Thyroid gland (tissue), 4 donors: ENCODE data around the gene HTT-AS. TPM values are rescaled to one million over a fixed set of nuclear protein-coding genes. Genes with fewer than 3 reads are reported as not detected.
A peak's percentile ranks its signal among the peaks of the same experiment; 100 is the strongest.

Source experiments
- DNase-seq, 2 donors: peaks; one replicate each; pipeline ENCODE4 v3.0.0-alpha.2; 2019
- H3K27ac ChIP-seq, 3 donors: fragments of 200-600 bp; sonication (generic); 1 replicate in 2 of 3; 2 replicates in 1 of 3; pipeline ENCODE4 v1.5.1; 2016 to 2019; ENCODE audit warnings: mild to moderate bottlenecking in 1 of 3, moderate library complexity in 1 of 3
- H3K27me3 ChIP-seq: fragments of 200-600 bp; sonication (generic); one replicate; pipeline ENCODE4 v1.5.1; 2019
- H3K36me3 ChIP-seq, 2 donors: fragments of 200-600 bp; sonication (generic); one replicate each; pipeline ENCODE4 v1.5.1; 2016 to 2019
- H3K4me1 ChIP-seq, 2 donors: fragments of 200-600 bp; sonication (generic); one replicate each; pipeline ENCODE4 v1.5.1; 2017 to 2019
- H3K4me3 ChIP-seq, 3 donors: fragments of 200-600 bp; sonication (generic); replicated peaks in 1 of 3; 1 replicate in 2 of 3; 2 replicates in 1 of 3; pipeline ENCODE4 v1.5.1; 2016; ENCODE audit warnings: mild to moderate bottlenecking in 1 of 3
- H3K9me3 ChIP-seq: fragments of 200-600 bp; sonication (generic); one replicate; pipeline ENCODE4 v1.5.1; 2017
- POLR2A ChIP-seq, 2 donors: fragments of 450-650 bp; IDR thresholded peaks; one replicate each; pipeline ENCODE4 v1.6.1; 2017; ENCODE audit warnings: antibody characterized with exemption in 2 of 2, mild to moderate bottlenecking in 2 of 2, moderate library complexity in 1 of 2
- WGBS, 2 donors: methylation state at CpG; one replicate each; pipeline ENCODE4 v1.1.5; 2017; 5-methylcytosine and 5-hydroxymethylcytosine counted together
- intact Hi-C: fragments of 100-400 bp; cut with DNase I; formaldehyde crosslinking; loops from one replicate; pipeline ENCODE4 v1.15.1; 2023
- total RNA-seq, 4 donors: library from RNA; depleted of rRNA; stranded (reverse); fragments of >200 nt; gene quantifications; one replicate each; pipeline ENCODE4 v1.2.3, GENCODE V29; 2016
- TF ChIP-seq, protein P1 (sequence below), 6 experiments: fragments of 200-600 bp in 3 of 6; fragments of 450-650 bp in 3 of 6; sonication (generic) in 3 of 6; IDR thresholded peaks; one replicate each; pipeline ENCODE4 v1.5.1; 2016 to 2019; ENCODE audit warnings: antibody characterized with exemption in 6 of 6, mild to moderate bottlenecking in 2 of 6, inconsistent platforms in 1 of 6, moderate library complexity in 1 of 6

Gene HTT-AS
- total RNA-seq, 4 donors from 2014 or later = not detected

DNA sequence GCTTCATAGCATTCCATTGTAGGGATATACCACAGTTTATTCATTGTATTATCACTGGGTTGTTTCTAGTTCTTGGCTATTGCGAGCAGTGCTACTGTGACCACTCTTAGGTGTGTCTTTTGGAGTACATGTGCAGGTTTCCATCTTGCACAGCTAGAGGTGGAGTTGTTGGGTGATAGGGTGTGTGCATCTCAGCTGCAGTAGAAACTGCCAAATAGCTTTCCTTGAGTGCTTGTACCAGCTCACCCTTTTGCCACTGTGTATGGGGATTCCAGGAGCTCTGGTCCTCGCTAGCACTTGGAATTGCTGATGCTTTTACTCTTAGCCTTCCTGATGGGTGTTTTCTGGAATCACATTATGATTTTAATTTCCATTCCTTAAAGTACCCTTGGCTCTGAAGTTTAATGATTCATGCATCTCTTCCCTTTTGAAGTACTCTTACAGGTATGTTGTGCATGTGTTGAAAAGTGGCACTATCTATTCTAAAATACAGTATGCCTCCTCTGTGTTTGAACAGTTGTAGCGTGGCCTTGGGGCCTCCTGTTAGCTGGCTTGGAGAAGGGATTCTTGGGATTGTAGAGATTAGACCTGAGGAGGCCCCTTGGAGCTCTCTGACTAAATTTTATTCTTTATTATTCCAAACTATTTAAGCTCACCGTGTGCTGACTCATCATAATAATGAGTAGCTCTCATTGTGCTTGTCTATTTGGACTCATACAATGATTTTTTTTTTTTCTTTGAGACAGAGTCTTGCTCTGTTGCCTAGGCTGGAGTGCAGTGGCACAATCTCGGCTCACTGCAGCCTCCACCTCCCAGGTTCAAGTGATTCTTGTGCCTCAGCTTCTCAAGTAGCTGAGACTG is 38.5 kb upstream of the HTT-AS start:
- no peak overlapping the region for H3K4me3 ChIP-seq
- no peaks in the 10 kb centered on the region for H3K9me3 ChIP-seq
- peaks cover 46 to 64% of the 10 kb centered on the region in 2 donors for H3K4me1 ChIP-seq
- intact Hi-C loops = no loop called here
- TF ChIP-seq POLR2A (IDR thresholded peaks at IDR 0.05) = no peak
- TF ChIP-seq, protein P1, sequence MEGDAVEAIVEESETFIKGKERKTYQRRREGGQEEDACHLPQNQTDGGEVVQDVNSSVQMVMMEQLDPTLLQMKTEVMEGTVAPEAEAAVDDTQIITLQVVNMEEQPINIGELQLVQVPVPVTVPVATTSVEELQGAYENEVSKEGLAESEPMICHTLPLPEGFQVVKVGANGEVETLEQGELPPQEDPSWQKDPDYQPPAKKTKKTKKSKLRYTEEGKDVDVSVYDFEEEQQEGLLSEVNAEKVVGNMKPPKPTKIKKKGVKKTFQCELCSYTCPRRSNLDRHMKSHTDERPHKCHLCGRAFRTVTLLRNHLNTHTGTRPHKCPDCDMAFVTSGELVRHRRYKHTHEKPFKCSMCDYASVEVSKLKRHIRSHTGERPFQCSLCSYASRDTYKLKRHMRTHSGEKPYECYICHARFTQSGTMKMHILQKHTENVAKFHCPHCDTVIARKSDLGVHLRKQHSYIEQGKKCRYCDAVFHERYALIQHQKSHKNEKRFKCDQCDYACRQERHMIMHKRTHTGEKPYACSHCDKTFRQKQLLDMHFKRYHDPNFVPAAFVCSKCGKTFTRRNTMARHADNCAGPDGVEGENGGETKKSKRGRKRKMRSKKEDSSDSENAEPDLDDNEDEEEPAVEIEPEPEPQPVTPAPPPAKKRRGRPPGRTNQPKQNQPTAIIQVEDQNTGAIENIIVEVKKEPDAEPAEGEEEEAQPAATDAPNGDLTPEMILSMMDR (IDR thresholded peaks at IDR 0.05) = no peak
- peak overlapping the region; percentile 25 to 78 (median 55) for H3K27ac ChIP-seq
- no peaks in the 10 kb centered on the region for H3K27me3 ChIP-seq
- 73% methylated on average over 5 of the region's 5 CpGs for WGBS, 2 donors
- H3K36me3 ChIP-seq = no peaks in the 10 kb centered on the region
- peak in 1 of 2 donors; percentile 34 for DNase-seq

DNA sequence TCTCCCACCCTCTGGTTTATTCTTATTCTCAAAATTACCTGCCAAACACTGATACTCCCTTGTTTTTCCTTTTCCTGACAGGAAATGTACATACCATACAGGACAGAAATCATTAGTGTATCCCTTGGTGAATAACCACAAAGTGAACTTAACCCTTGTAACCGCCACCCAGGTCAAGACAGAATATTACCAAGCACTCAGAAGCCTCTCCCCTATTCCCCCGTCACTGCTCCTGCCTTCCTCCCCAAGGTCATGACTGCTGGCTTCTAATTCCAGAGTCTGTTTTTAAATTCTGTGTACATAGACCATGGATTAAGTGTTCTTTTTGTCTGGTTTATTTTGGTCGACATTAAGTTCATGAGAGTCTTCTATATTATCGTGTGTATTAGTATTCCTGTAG is 37.9 kb upstream of the HTT-AS start:
- TF ChIP-seq, protein P1 (IDR thresholded peaks at IDR 0.05) = no peak
- no peak for TF ChIP-seq POLR2A (IDR thresholded peaks at IDR 0.05)
- H3K36me3 ChIP-seq = no peaks in the 10 kb centered on the region
- H3K9me3 ChIP-seq = no peaks in the 10 kb centered on the region
- WGBS, 2 donors = 33 to 50% methylated on average over 4 of the region's 4 CpGs
- H3K27me3 ChIP-seq = no peaks in the 10 kb centered on the region
- no peak overlapping the region for H3K4me3 ChIP-seq
- peak overlapping the region; percentile 25 to 78 (median 55) for H3K27ac ChIP-seq
- intact Hi-C loops = no loop called here
- H3K4me1 ChIP-seq = peaks cover 47 to 64% of the 10 kb centered on the region in 2 donors
- no peak for DNase-seq

DNA sequence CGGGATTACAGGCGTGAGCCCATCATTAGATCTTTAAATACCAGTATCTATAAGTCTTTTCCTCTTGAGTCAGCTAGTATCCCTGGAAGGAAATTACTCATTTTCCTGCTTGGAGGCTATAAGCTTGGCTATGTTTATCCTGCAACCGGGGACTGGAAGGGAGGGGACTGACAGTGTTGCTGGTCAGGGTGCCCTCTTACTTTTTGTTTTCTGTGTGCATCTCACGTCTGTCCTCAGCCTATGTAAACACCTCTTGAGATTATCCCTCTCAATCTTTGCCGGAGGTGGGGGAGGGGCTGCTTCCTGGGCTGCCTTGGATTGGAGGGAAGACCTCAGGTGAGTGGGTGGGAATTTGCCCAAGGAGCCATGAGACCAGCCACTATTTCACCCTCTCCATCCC is 37.1 kb upstream of the HTT-AS start:
- no peaks in the 10 kb centered on the region for H3K36me3 ChIP-seq
- TF ChIP-seq, protein P1 (IDR thresholded peaks at IDR 0.05) = no peak
- no peak for TF ChIP-seq POLR2A (IDR thresholded peaks at IDR 0.05)
- H3K27me3 ChIP-seq = no peaks in the 10 kb centered on the region
- peaks cover 49 to 64% of the 10 kb centered on the region in 2 donors for H3K4me1 ChIP-seq
- no peaks in the 10 kb centered on the region for H3K9me3 ChIP-seq
- peak overlapping the region; percentile 25 to 78 (median 55) for H3K27ac ChIP-seq
- intact Hi-C loops = no loop called here
- WGBS, 2 donors = 62 to 77% methylated on average over 4 to 5 of the region's 5 CpGs
- H3K4me3 ChIP-seq = no peak overlapping the region
- DNase-seq = no peak

DNA sequence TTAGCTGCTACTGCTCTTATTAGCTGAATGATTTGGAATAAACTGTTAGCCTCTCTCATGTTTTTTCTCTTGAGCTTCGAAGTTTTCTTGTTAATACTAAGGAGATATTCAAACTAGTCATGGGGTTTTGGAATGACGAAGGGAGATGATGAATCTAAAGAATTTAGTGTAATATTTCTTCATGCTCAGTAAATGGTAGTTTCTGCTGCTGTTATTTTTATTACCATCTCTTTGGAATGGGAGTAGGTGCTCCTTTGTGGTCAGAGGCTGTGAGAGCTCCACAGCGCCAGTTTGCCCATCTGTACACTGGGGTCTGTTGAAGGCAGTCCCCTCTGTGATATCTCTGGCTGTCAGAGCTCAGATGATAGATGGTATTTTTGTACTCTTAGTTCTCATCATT is 33.9 kb upstream of the HTT-AS start:
- TF ChIP-seq POLR2A (IDR thresholded peaks at IDR 0.05) = no peak
- TF ChIP-seq, protein P1 (IDR thresholded peaks at IDR 0.05) = no peak
- intact Hi-C loops = no loop called here
- Histone ChIP-seq H3K9me3 (no peaks in the 10 kb centered on the region), H3K27me3 (no peaks in the 10 kb centered on the region), H3K4me1 (peaks cover 38 to 57% of the 10 kb centered on the region in 2 donors), H3K27ac (peak overlapping the region; percentile 59 to 82 (median 75)), H3K36me3 (peaks cover 0 to 2% of the 10 kb centered on the region in 2 donors), H3K4me3 (no peak overlapping the region)
- no peak for DNase-seq
- 81 to 90% methylated on average over 3 of the region's 3 CpGs for whole genome bisulfite sequencing, 2 donors

DNA sequence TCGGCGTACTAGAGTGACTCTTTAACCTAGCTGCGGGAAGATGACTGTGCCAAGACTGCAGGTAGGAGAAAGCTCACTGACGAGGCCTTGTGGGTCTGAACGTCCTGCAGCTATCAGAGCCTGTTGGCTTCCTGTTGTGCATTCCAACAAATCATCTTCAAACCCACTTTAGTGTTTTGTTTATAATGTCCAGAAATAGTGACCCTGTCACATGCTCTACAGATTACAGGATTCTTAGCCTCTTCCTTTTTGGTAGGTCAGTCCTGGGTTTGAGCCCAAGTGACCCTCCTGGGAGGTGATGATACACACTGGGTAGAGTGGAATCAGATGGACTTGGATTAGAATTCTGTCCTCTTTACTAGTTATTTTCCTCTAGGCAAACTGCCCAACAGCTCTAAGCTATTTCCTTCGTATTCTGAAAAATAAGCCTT is 33.4 kb upstream of the HTT-AS start:
- Histone ChIP-seq H3K27ac (peak overlapping the region; percentile 59 to 82 (median 75)), H3K4me3 (no peak overlapping the region), H3K27me3 (no peaks in the 10 kb centered on the region), H3K36me3 (peaks cover 0 to 2% of the 10 kb centered on the region in 2 donors), H3K9me3 (no peaks in the 10 kb centered on the region), H3K4me1 (peaks cover 33 to 52% of the 10 kb centered on the region in 2 donors)
- WGBS, 2 donors = 66 to 70% methylated on average over 6 of the region's 6 CpGs
- peak; percentile 12 to 33 for DNase-seq
- intact Hi-C loops = no loop called here
- TF ChIP-seq, protein P1 (IDR thresholded peaks at IDR 0.05) = no peak
- no peak for TF ChIP-seq POLR2A (IDR thresholded peaks at IDR 0.05)
